HG02884 (cell line): ENCODE data around the gene MGLL.
"Not testable (repeated sequence)": the region's sequence is repeated elsewhere in the genome, so short reads cannot be mapped to it uniquely, and the experiment has no call there.

ENCODE experiments used
- ATAC-seq: cut with Tn5 transposase; IDR thresholded peaks from one replicate; pipeline ENCODE4 v1.9.1; 2021; ENCODE audit warnings: mild to moderate bottlenecking, moderate library complexity; ENCODE audit not compliant: unreplicated experiment

Gene MGLL

DNA sequence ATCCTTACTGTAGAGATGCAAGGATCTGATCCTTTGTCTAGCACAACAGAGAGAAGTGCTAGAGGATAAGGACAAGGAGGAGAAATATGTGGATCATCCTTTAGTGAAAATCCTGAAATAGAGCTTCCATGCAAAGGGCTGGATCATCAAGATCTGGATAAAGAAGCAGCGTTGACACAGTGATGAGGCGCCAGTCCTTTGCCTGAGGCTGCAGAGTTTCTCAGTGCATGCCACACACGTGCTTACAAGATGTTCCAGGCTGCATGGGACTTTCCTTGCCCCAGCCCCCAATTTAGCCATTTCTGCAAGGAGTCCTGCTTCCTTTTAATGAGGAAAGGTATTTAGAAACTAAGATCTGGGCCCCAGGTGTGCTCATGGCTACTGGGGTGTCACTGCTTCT lies 156.7 kb downstream of the MGLL start:
- ATAC-seq: no peak

DNA sequence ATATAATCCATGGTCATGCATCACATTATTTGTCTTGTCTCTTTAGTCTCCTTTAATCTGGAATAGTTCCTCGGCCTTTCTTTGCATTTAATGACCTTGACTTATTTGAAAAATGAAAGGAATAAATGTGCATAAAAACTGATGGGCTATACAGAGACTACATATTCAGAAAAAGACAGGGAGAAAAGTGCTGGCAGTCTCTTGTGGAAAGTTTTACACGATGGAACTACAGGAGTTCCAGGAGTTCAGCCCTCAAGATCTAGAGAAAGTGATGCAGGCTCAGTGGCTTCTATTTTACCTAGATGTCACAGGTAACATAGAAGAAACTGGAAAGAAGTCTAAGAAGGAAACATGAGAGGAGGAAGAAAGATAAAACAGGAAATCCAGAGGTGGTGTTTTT lies 157.2 kb downstream of the MGLL start:
- ATAC-seq: no peak

DNA sequence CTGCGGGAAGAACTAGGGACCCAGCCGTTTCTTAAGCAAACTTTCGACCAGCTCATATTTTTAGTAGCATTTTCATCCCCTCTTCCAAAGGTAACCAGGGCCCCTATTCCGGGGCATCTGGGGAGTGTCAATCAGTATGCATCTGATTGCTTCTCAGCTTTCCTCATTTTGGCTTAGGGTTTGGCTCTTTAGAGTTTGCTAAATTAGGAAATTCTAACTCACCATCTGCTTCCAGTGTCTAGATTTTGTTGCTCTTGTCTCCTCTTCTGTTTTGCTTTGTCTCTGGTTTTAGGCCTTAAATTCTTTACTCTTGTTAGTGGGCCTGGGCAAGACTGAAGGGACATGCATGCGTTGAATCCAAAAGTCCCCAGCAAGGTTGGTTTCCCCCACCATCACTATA lies 159.2 kb downstream of the MGLL start:
- no peak for ATAC-seq

DNA sequence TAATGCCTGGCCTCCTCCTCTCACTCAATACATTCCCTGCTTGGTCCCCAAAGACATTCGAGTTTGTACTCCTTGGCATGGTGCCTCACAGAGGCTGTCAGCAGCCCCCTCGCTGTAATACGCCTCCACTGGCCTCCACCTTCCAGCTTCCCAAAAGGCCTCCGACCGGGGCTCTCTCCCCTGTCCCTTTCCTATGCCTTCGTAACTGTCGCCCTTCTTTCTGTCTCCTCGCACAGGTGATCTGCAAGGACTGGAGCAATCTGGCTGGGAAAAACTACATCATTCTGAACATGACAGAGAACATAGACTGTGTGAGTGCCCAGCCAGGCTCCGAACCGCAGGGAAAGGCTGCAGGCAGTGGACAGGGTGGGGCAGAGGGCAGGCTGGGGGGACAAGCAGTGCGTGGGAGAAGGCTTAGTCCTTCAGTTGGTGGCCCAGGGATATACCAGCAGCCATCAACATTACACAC lies 160.3 kb downstream of the MGLL start:
- no peak for ATAC-seq

DNA sequence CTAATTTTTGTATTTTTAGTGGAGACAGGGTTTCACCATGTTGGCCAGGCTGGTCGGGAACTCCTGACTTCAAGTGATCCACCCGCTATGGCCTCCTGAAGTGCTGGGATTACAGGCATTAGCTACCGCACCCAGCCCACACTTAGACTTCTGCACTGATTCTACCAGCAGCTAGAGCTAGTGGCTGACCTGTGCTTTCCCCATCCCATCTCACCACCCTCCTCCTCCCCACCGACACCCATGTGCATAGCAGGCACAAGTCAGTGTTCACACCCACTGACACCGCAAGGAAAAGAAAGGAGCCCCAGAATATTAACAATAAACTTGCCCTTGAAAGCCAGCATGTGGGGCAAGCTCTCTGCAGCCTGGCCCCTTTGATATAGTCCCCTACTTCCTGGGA lies 160.7 kb downstream of the MGLL start:
- no peak for ATAC-seq

DNA sequence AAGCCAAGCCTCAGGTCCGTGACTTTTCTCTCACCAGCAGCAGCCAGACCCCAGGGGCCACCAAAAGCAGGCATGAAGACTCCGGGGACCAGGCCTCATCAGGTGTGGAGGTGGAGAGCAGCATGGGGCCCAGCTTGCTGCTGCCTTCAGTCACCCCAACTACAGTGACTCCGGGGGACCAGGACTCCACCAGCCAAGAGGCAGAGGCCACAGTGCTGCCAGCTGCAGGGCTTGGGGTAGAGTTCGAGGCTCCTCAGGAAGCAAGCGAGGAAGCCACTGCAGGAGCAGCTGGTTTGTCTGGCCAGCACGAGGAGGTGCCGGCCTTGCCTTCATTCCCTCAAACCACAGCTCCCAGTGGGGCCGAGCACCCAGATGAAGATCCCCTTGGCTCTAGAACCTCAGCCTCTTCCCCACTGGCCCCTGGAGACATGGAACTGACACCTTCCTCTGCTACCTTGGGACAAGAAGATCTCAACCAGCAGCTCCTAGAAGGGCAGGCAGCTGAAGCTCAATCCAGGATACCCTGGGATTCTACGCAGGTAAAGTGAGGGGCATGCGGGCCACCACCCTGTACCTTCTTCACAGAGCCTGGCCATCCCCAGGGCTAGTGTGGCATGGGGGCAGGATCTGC lies 161.6 kb downstream of the MGLL start:
- no peak for ATAC-seq

DNA sequence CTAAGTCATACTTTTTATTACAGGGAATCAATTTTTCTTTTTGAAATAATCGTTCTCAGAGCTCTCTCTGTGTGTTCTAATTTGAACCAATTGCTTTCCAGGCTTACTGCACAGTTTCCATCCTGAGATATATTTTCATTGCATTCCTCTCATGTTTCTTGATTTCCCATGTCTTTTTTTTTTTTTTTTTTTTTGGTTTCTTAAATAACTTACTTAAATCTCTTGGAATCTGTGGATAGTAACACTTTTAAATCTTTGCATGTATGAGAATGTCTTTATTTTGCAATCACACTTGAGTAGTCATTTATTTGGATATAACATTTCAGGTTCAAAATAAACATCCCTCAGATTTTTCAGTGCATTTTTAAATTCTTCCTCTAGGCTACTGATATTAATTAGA lies 164.1 kb downstream of the MGLL start:
- no peak for ATAC-seq

DNA sequence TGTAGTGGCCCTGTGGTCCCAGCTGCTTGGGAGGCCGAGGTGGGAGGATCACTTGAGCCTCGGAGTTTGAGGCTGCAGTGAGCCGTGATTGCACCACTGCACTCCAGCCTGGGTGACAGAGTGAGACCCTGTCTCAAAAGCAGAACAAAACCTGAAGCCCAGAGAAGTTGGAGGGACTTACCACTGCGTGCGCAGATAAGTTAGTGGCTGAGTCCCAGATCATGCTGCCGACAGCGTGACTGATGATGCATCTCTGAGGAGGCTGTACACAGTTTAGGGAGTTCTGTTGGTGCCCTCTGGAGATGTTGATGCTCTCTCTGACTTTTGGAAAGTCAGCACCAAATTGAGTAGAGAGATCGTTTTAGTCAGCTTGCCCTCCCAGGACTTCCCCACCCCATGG lies 165.4 kb downstream of the MGLL start:
- ATAC-seq: no peak

DNA sequence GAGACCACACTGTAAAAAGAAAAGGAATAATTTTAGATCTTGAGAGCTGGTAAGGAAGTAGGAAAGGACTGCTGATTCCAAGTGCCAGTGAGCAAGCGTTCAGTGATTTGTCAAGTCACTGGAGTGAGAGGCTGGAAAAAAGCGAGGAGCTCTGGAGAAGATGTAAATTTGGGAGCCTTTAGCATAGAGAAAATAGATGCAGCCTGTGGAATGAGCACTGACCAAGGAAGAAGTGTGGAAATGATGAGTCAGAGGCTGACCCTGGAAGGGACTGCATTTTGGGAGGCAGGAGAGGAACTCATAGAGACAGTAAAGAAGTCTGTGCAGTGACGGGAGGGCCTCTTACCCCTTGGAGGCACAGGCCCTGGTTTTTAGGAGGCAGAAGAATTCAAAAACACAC lies 166.7 kb downstream of the MGLL start:
- ATAC-seq: no peak

DNA sequence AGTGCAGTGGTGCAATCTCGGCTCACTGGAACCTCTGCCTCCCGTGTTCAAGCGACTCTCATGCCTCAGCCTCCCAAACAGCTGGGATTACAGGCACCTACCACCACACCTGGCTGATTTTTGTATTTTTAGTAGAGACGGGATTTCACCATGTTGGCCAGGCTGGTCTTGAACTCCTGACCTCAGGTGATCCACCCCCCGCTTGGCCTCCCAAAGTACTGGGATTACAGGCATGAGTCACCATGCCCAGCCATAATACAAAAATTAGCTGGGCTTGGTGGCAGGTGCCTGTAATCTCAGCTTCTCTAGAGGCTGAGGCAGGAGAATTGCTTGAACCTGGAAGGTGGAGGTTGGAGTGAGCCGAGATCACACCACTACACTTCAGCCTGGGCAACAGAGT lies 167.3 kb downstream of the MGLL start:
- ATAC-seq: not testable (repeated sequence)

DNA sequence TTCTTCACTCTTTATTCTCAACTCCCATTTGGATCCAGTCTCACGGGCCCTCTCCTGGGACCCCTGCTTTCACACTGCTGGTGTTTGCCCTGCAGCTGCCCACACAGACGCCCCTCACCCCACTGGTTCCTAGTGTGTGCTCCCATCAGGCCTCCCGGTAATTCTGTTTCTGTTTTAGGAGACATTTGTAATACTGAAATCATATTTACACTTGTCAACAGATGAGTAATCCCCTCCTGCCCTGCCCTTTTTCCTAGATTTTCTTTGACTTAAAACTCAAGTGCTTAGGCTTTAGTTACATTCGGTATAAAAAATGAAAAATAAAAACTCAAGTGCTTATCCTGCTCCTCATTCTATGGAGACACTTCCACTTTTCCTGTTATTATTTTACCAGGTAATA lies 167.9 kb downstream of the MGLL start:
- ATAC-seq: no peak

DNA sequence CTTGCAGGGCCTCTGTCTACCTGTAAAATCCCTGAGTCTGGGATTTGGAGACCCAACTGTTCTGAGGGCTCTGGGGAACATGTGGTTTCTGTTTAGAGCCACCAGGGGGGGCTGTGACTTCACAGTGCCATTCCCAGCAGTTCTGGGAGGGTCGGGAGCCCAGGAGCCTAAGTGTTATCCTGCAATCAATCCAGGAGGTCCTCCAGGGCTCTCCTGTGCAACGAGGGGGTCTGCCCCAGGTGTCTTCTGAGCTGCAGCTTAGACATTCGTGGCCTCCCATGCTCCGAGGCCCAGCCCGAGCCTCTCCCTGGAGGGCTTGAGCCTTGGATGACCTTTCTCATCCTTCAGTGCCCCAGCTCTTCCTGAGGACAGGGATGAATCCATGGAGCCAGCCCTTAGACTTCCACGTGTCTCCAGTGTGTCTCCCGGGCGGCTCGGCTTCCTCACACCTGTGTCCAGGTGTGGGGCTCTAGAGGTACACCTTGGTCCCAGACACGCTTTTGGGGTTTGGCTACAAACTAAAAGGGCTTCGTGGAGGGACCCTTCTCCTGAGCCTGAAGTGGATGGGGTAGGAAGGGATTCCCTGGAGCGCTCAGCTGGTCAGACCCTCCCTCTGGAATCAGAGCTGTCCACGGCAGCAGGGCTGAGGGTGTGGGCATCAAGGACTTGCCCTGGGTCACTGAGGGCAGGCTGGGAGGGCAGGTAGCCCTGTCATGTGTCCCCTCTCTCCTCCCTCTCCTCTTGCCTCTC lies 169.9 kb downstream of the MGLL start:
- ATAC-seq: no peak

DNA sequence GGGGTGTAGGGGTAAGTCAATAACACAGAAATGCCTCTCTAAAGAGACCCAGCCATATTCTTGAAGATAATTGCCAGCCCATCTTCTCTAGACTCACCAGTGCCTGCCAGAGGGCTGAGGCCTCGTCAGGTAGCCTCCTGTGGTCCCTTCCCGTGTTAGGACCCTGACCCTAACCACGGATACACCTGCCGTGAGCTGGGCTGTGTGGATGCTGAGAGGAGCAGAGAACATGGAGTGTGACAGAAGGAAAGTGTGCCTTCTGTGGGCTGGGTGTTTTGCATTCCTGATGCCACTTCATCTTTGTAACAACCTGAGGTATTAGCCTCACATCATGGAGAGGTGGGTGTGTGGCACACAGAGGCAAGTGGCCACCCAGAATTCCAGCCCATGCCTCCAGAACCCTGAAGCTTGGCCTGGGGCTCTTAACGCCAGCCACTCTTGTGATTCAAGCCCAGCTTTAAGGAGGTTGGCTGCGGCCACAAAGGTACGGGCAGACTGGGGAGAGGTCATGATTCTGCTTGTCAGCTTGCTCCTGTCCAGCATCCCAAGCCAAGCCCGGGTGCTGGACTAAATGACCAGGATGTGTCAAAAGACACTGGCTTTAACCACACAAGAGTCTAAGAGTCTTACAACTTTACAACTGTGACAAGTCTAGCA lies 170.7 kb downstream of the MGLL start:
- no peak for ATAC-seq

DNA sequence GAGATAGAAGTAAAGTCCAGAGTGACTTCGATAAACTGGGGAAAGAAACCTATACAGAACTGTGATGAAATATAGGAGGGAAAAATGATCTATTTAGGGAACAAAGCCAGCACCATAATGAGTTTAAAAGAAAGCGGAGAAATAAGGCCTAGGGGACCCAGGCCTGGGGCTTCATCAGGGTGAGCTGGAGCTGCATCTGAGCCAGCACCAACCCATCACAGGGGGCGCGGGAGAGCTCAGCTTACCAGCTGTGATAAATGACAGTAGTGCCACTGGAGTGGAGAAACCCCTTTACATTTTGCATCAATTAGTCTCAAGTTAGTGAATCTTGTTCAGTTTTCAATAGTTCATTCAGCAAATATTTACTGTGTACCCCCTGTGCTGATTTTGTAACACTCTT lies 172.1 kb downstream of the MGLL start:
- ATAC-seq: no peak

DNA sequence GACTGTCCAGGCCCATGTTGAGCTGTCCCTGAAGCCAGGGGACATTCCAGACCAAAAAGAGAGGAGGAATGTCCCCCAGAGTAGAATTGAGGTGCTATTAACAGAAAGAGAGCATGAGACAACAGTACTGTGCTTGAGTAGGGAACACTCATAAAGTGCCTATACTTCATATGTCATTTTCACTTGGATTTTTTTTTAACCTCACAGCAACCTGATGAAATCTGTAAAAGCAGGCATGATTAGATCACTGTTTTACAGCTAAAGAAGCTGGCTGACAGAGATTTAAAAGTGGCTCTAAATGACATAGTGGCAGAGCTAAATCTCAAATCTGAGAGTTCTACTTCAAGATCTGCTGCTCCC lies 174.5 kb downstream of the MGLL start:
- no peak for ATAC-seq

DNA sequence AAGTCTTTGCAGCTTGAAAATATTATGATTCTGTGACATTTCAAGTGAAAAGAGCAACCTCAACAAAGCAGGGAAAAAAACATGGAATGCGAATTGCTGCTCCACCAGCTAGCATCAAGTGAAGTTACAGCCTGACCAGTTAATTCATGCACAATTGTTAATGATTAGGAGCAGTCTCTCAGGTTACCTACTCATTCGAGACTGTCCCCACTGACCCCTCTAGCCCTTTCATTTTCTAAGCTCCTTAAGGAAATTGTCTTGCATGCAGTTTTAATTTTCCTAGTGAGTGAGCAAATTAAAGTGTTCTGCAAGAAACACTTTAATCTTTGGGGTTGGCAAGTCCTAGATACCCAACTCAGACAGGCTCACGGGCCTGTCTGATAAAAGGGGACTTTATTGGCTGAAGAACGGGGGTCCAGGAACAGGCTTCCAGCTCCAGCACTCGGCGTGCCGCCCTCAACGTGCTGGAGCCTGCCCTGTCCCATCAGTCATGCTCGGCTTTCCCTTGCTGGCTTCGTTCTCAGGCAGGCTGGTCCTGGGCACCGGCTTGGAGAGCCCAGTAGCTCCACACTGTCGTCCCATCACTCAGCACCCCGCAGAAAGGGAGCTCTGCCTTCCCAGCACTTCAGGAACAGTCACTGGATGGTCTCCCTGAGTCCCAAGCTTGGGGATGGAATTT lies 175.0 kb downstream of the MGLL start:
- ATAC-seq: no peak

DNA sequence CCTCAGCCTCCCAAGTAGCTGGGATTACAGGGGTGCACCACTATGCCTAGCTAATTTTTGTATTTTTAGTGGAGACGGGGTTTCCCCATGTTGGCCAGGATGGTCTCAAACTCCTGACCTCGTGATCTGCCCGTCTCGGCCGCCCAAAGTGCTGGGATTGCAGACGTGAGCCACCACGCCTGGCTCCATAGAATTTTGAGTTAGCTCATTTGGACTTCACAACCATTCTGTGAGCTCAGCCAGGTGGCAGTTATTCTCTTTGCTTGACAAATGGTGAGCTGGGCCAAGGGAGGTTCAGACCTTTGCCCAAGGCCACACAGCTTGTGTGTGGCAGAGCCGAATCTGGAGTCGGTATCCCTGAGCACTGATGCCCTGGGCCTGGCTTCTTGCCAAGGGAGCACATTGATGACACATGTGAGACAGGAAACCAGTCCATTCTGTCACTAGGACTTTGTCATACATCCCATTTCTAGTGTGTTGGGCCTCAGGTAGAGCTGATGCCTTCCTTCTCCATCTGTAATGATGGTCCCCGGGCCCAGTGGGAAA lies 175.7 kb downstream of the MGLL start:
- no peak for ATAC-seq

DNA sequence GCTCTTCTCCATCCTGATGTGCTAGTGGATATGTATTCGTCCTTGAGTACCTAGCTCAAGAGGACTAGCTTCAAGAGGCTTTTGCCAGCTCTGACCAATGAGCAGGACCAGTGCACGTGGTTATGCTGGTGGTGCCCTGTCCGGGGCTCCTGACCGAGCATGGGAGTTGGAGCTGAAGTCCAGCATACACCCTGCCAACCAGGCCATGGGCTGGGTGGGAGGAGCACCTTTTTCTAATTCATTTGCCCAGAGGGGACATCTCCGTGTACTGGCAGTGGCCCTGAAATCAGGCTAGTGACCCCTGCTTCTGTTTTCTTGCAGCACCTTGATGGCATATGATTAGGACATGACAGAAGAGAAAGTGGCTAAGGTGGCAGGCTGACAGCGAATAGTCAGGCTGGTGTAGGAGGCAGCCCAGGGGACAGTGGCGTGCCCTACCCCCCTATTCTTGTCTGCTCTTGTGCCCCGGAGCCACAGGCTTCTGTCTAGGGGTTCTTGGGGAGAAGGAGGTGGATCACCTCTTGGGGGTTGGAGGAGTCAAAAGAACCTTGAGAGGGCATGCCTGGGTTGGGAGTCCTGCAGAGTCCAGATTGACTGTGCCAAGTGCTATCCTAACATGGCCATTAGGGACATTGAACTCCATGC lies 176.8 kb downstream of the MGLL start:
- ATAC-seq: no peak

DNA sequence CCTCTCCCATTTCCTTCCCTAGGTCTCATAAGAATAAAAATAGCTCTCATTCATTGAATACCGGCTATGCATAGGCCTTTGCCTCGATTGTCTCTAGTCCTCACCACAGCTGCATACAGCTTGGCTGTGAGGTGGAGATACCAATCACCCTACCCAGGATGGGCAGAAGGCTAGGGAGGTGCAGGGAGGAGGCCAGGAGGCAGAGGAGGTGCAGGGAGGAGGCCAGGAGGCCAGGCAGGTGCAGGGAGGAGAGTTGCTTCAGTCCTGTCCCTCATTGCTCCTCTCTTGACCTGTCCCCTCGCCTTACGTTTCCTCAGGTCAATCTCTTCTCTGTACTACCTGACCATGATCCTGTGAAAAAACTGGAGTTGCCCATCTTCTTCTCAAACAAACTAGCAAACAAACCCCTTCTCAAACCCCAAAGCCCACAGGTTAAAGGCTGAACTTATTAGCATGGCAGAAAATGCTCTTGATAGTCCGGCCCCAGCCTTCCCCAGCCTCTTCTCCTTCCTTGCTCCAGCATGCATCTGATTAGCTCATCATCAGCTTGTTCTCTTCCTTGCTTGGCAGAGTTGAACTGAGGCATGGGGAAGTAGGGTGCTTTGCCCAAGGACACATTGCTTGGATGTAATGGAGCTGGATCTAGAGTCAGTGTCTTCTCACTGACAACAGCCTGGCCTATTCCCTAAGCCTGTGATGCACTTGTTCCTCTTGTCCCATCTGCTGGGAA lies 177.5 kb downstream of the MGLL start:
- ATAC-seq: no peak

DNA sequence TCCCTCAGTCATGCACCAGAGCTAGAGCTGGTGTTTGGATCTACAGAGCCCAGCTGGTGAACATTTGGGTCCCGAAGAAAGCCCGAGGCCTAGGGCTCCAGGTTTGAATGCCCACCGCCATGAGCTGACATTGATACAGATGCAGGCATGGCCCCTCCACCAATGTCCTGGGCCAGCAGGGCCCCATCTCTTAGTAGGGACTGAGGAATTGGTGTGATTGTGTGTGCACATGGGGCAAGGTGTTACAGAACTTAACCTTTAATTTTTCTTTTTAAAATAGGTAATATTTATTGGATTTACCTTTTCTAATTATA lies 182.3 kb downstream of the MGLL start:
- no peak for ATAC-seq
